Stomach (tissue), 4 donors: ENCODE results near the gene KCTD16.

Experiments
- CTCF ChIP-seq, 7 experiments: fragments of 450-650 bp in 4 of 7; fragments of 200-600 bp in 3 of 7; sonication (generic) in 3 of 7; IDR thresholded peaks; one replicate each; pipeline ENCODE4 v1.5.1; 2016 to 2019; ENCODE audit warnings: antibody characterized with exemption in 7 of 7, control low read depth in 2 of 7, mild to moderate bottlenecking in 1 of 7
- POLR2A ChIP-seq, 4 donors: fragments of 450-650 bp; IDR thresholded peaks; one replicate each; pipeline ENCODE4 v1.6.1; 2016; ENCODE audit warnings: antibody characterized with exemption in 4 of 4, control low read depth in 2 of 4, mild to moderate bottlenecking in 1 of 4, moderate library complexity in 1 of 4
- POLR2AphosphoS5 ChIP-seq, 3 donors: sonication (generic); formaldehyde crosslinking; IDR thresholded peaks; one replicate each; pipeline ENCODE4 v1.6.1; 2016; ENCODE audit warnings: antibody characterized with exemption in 3 of 3

- TF ChIP-seq CTCF (IDR thresholded peaks at IDR 0.05) (no peak), POLR2A (IDR thresholded peaks at IDR 0.05) (no peak), POLR2AphosphoS5 (IDR thresholded peaks at IDR 0.05) (no peak)
Measured at GRCh38 chr5:144134194-144134826, 36.4 kb upstream of the KCTD16 start.
